Osteocyte (in vitro differentiated cells): ENCODE data around the gene CELSR3. TPM values are rescaled to one million over a fixed set of nuclear protein-coding genes. Genes with fewer than 3 reads are reported as not detected.
A peak's percentile ranks its signal among the peaks of the same experiment; 100 is the strongest.

Source experiments
- DNase-seq: peaks from one replicate; pipeline ENCODE4 v3.0.0; 2021; ENCODE audit warnings: mixed read lengths; ENCODE audit not compliant: unreplicated experiment; ENCODE audit errors: extremely low spot score
- H3K27ac Mint-ChIP-seq: one replicate; pipeline ENCODE4 v1.8.0; 2021; ENCODE audit warnings: mild to moderate bottlenecking, mixed read lengths; ENCODE audit not compliant: unreplicated experiment
- H3K27me3 Mint-ChIP-seq: one replicate; pipeline ENCODE4 v1.8.0; 2021; ENCODE audit warnings: mixed read lengths; ENCODE audit not compliant: unreplicated experiment
- H3K36me3 Mint-ChIP-seq: one replicate; pipeline ENCODE4 v1.8.0; 2021; ENCODE audit warnings: mixed read lengths; ENCODE audit not compliant: unreplicated experiment
- H3K4me1 Mint-ChIP-seq: one replicate; pipeline ENCODE4 v1.8.0; 2021; ENCODE audit warnings: mixed read lengths; ENCODE audit not compliant: unreplicated experiment
- H3K4me3 Mint-ChIP-seq: one replicate; pipeline ENCODE4 v1.8.0; 2021; ENCODE audit warnings: mild to moderate bottlenecking, moderate library complexity, mixed read lengths; ENCODE audit not compliant: unreplicated experiment
- H3K9me3 Mint-ChIP-seq: one replicate; pipeline ENCODE4 v1.8.0; 2021; ENCODE audit warnings: mixed read lengths; ENCODE audit not compliant: unreplicated experiment
- CTCF ChIP-seq: fragments of 200-600 bp; sonication (generic); IDR thresholded peaks from 2 replicates; pipeline ENCODE4 v1.5.0; 2021; ENCODE audit warnings: antibody characterized with exemption, mild to moderate bottlenecking, moderate library complexity
- total RNA-seq: library from RNA; stranded (reverse); gene quantifications from 2 replicates; pipeline ENCODE4 v1.2.1, GENCODE V29; 2021

The CELSR3 gene
- total RNA-seq, 1 donor from 2014 or later, result 7.1 TPM

- TF ChIP-seq CTCF, result no peak
- H3K4me3 Mint-ChIP-seq, result no peak overlapping the region
- H3K27ac Mint-ChIP-seq, result peak overlapping the region; percentile 94
- peaks cover 33% of the 10 kb centered on the region for H3K4me1 Mint-ChIP-seq
- peaks cover 4% of the 10 kb centered on the region for H3K9me3 Mint-ChIP-seq
- H3K27me3 Mint-ChIP-seq, result no peaks in the 10 kb centered on the region
- no peak for DNase-seq
- peaks cover 6% of the 10 kb centered on the region for H3K36me3 Mint-ChIP-seq
Observed at GRCh38 chr3:48619541-48620524, 42.9 kb downstream of the CELSR3 start.

- Mint-ChIP-seq H3K4me1 (peaks cover 39% of the 10 kb centered on the region), H3K27me3 (no peaks in the 10 kb centered on the region), H3K9me3 (peaks cover 4% of the 10 kb centered on the region), H3K4me3 (no peak overlapping the region), H3K27ac (peak overlapping the region; percentile 94), H3K36me3 (no peaks in the 10 kb centered on the region)
- no peak for DNase-seq
- TF ChIP-seq CTCF, result no peak
Observed at GRCh38 chr3:48617559-48617958, 45.1 kb downstream of the CELSR3 start.

GRCh38 chr3:48614044-48614443 is 48.6 kb downstream of the CELSR3 start:
- Mint-ChIP-seq H3K4me3 (no peak overlapping the region), H3K27ac (peak overlapping the region; percentile 69), H3K36me3 (no peaks in the 10 kb centered on the region), H3K27me3 (no peaks in the 10 kb centered on the region), H3K9me3 (peaks cover 4% of the 10 kb centered on the region), H3K4me1 (peaks cover 26% of the 10 kb centered on the region)
- TF ChIP-seq CTCF, result no peak
- DNase-seq, result no peak

- Mint-ChIP-seq H3K36me3 (peaks cover 7% of the 10 kb centered on the region), H3K4me3 (no peak overlapping the region), H3K9me3 (no peaks in the 10 kb centered on the region), H3K27ac (no peak overlapping the region), H3K27me3 (no peaks in the 10 kb centered on the region), H3K4me1 (peaks cover 26% of the 10 kb centered on the region)
- no peak for DNase-seq
- no peak for TF ChIP-seq CTCF
Observed at GRCh38 chr3:48612309-48612708, 50.4 kb downstream of the CELSR3 start.
